Endothelial cell of umbilical vein (primary cell): ENCODE results near the gene TNS4. TPM values are rescaled to one million over a fixed set of nuclear protein-coding genes. Genes with fewer than 3 reads are reported as not detected.

Experiments used
- BruUV-seq: library from RNA; stranded (reverse); fragments of 400-500 nt; replicated peaks from 2 replicates; lab custom pipeline; 2021; lab: Mats Ljungman, UMichigan
- CTCF ChIA-PET: fragments of 300-600, 350-600 bp; sonication (Branson Sonifier 250); formaldehyde crosslinking; loops from one replicate; lab custom pipeline; 2021; ENCODE audit warnings: antibody characterized with exemption, inconsistent platforms; lab: Charles Lee
- POLR2A ChIA-PET: fragments of 300-600, 350-600 bp; sonication (Branson Sonifier 250); formaldehyde crosslinking; loops from one replicate; lab custom pipeline; 2021; ENCODE audit warnings: antibody characterized with exemption, inconsistent platforms; lab: Charles Lee
- DNase-seq: peaks from one replicate; pipeline ENCODE4 v3.0.0-alpha.2; 2011; ENCODE audit warnings: low read depth, low spot score
- FAIRE-seq: peaks from 2 replicates; lab custom pipeline; 2011; peaks lifted over from hg19 to GRCh38; lab: Jason Lieb, UNC
- H2AFZ ChIP-seq: 2 replicates; pipeline ENCODE4 v1.6.0; 2012; ENCODE audit warnings: low read depth, low read length, control low read depth, inconsistent platforms
- H3K27ac ChIP-seq: 2 replicates; pipeline ENCODE4 v1.5.1; 2011; ENCODE audit warnings: low read depth, mild to moderate bottlenecking, control low read depth, low read length, moderate library complexity; ENCODE audit not compliant: insufficient read depth
- H3K27me3 ChIP-seq, 2 experiments: 2 replicates each; pipeline versions ENCODE4 v1.6.0 to v1.6.1; 2011; ENCODE audit warnings: low read length in 2 of 2, mixed read lengths in 1 of 2; ENCODE audit not compliant: control insufficient read depth in 2 of 2, insufficient read depth in 2 of 2
- H3K36me3 ChIP-seq, 2 experiments: 2 replicates in 1 of 2; 3 replicates in 1 of 2; pipeline ENCODE4 v1.5.1; 2011; ENCODE audit warnings: low read length in 2 of 2, mild to moderate bottlenecking in 1 of 2, moderate library complexity in 1 of 2; ENCODE audit not compliant: control insufficient read depth in 2 of 2, insufficient read depth in 2 of 2; ENCODE audit errors: extremely low read depth in 1 of 2
- H3K4me1 ChIP-seq: 3 replicates; pipeline ENCODE4 v1.5.1; 2011; ENCODE audit warnings: mild to moderate bottlenecking, low read length; ENCODE audit not compliant: control insufficient read depth, insufficient read depth; ENCODE audit errors: extremely low read depth
- H3K4me2 ChIP-seq: 2 replicates; pipeline ENCODE4 v1.6.1; 2011; ENCODE audit warnings: low read length, control low read depth, mixed read lengths; ENCODE audit not compliant: insufficient read depth
- H3K4me3 ChIP-seq, 3 experiments: fragments of 200-600 bp in 1 of 3; sonication (generic), shearing (Covaris generic) in 1 of 3; replicated peaks in 1 of 3; 2 replicates each; pipeline ENCODE4 v1.5.1; 2011 to 2016; ENCODE audit warnings: control low read depth in 3 of 3, low read length in 3 of 3, mild to moderate bottlenecking in 2 of 3, inconsistent platforms in 1 of 3, low read depth in 1 of 3, moderate library complexity in 1 of 3; ENCODE audit not compliant: insufficient read depth in 1 of 3
- H3K79me2 ChIP-seq: 2 replicates; pipeline ENCODE4 v1.6.0; 2012; ENCODE audit warnings: low read length, inconsistent platforms; ENCODE audit not compliant: control insufficient read depth, insufficient read depth
- H3K9ac ChIP-seq: replicated peaks from 2 replicates; pipeline ENCODE3; 2011; ENCODE audit warnings: low read length, control low read depth; ENCODE audit not compliant: insufficient read depth; ENCODE audit errors: extremely low read depth
- H3K9me1 ChIP-seq: replicated peaks from 3 replicates; pipeline ENCODE4 v1.6.0; 2011; ENCODE audit warnings: mild to moderate bottlenecking, low read length; ENCODE audit not compliant: control insufficient read depth, insufficient read depth; ENCODE audit errors: extremely low read depth
- H3K9me3 ChIP-seq: replicated peaks from 2 replicates; pipeline ENCODE4 v1.5.1; 2012; ENCODE audit warnings: low read length, inconsistent platforms; ENCODE audit not compliant: control insufficient read depth, insufficient read depth
- H4K20me1 ChIP-seq: replicated peaks from 2 replicates; pipeline ENCODE3; 2011; ENCODE audit warnings: mild to moderate bottlenecking, low read length; ENCODE audit not compliant: control insufficient read depth, insufficient read depth; ENCODE audit errors: extremely low read depth
- EZH2 ChIP-seq: IDR thresholded peaks from 2 replicates; pipeline ENCODE4 v1.6.1; 2012; ENCODE audit warnings: borderline replicate concordance, low read depth, mild to moderate bottlenecking, moderate library complexity, low read length, inconsistent platforms; ENCODE audit not compliant: severe bottlenecking
- FOS ChIP-seq: IDR thresholded peaks from 2 replicates; pipeline ENCODE4 v1.6.1; 2011; ENCODE audit warnings: mild to moderate bottlenecking, low read length, moderate library complexity, borderline replicate concordance; ENCODE audit not compliant: insufficient read depth
- GATA2 ChIP-seq: IDR thresholded peaks from 2 replicates; pipeline ENCODE4 v1.7.0; 2011; ENCODE audit warnings: low read depth, mild to moderate bottlenecking, moderate library complexity, mixed read lengths, low read length; ENCODE audit not compliant: insufficient read length, insufficient read depth
- JUN ChIP-seq: IDR thresholded peaks from 2 replicates; pipeline ENCODE4 v1.6.1; 2011; ENCODE audit warnings: borderline replicate concordance, low read depth; ENCODE audit not compliant: insufficient read length, insufficient read depth
- MYC ChIP-seq: IDR thresholded peaks from one replicate; pipeline ENCODE4 v1.6.1; 2011; ENCODE audit warnings: mild to moderate bottlenecking, low read depth, low read length
- POLR2A ChIP-seq: IDR thresholded peaks from 2 replicates; pipeline ENCODE4 v1.6.1; 2012; ENCODE audit warnings: low read depth, mild to moderate bottlenecking, control low read depth, low read length
- POLR2AphosphoS5 ChIP-seq: IDR thresholded peaks from 2 replicates; pipeline ENCODE4 v1.6.1; 2012; ENCODE audit warnings: low read depth, mild to moderate bottlenecking, control low read depth, low read length, moderate library complexity; ENCODE audit not compliant: insufficient read depth
- dilution Hi-C: fragments of 300-500 bp; cut with MboI; formaldehyde crosslinking; loops from one replicate; pipeline ENCODE4 v1.15.0; 2019; ENCODE audit warnings: low sequenced_read_pairs; ENCODE audit not compliant: extremely low pct_ligation_motif_present
- intact Hi-C: fragments of 100-400 bp; cut with micrococcal nuclease; formaldehyde crosslinking; loops from one replicate; pipeline ENCODE4 v1.10.0; 2022
- polyA plus RNA-seq, 4 experiments: library from polyadenylated mRNA; depleted of rRNA in 3 of 4; stranded (reverse) in 3 of 4; unstranded in 1 of 4; fragments of >200 nt; gene quantifications; 2 replicates each; pipeline versions ENCODE4 v1.2.1 to v1.2.3, GENCODE V29; 2011 to 2012; ENCODE audit warnings: missing spikeins in 1 of 4
- total RNA-seq: library from RNA; stranded (reverse); gene quantifications from 2 replicates; pipeline ENCODE4 v1.2.3, GENCODE V29; 2021
- TF ChIP-seq, protein P1 (sequence below), 2 donors: IDR thresholded peaks; 1 replicate in 1 of 2; 2 replicates in 1 of 2; pipeline ENCODE4 v1.5.1; 2011; ENCODE audit warnings: low read length in 2 of 2, mild to moderate bottlenecking in 2 of 2, moderate library complexity in 2 of 2, control low read depth in 1 of 2, inconsistent platforms in 1 of 2, low read depth in 1 of 2; ENCODE audit not compliant: insufficient read depth in 1 of 2; ENCODE audit errors: extremely low read depth in 1 of 2
- TF ChIP-seq, protein P2 (sequence below): IDR thresholded peaks from 2 replicates; pipeline ENCODE4 v1.6.1; 2011; ENCODE audit not compliant: insufficient read depth, insufficient read length

Gene TNS4
- total and polyA plus RNA-seq, 2 donors (not counting 3 experiments of a cell fraction or from before 2014, with no cell fraction given), result not detected

DNA sequence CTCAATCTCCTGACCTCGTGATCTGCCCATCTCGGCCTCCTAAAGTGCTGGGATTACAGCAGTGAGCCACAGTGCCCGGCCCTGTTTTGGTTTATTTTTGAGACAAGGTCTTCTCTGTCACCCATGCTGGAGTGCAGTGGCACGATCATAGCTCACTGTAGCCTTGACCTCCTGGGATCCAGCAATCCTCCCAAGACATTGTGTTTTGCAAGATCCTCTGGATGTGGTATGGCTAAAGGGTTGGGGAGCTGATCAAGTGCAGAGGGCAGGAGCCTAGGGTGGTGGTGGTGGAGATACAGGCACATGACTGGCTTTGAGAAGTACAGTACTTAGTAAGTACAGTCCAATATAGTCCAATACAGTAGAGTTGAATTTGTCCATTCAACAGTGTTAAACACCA lies 16.6 kb upstream of the TNS4 start:
- Histone ChIP-seq H3K9me1 (no peaks in the 10 kb centered on the region), H3K4me3 (no peak overlapping the region), H3K36me3 (no peaks in the 10 kb centered on the region), H3K79me2 (no peaks in the 10 kb centered on the region), H3K4me1 (peaks cover 7% of the 10 kb centered on the region), H3K4me2 (no peak overlapping the region), H3K9ac (no peak overlapping the region), H2AFZ (no peak overlapping the region), H4K20me1 (no peaks in the 10 kb centered on the region), H3K9me3 (no peaks in the 10 kb centered on the region), H3K27ac (no peak overlapping the region), H3K27me3 (peaks cover 0 to 18% of the 10 kb centered on the region in 2 experiments)
- BruUV-seq, result no TSS peak
- DNase-seq (no peak), FAIRE-seq (peak; percentile 4)
- dilution Hi-C loops, result no loop called here
- CTCF ChIA-PET, result interaction anchor here (0.8 to 2.4 kb wide), 2 partner anchors 15 to 42 kb away, joined by 3 to 19 read pairs; no protein-coding TSS in a partner anchor
- intact Hi-C loops, result no loop called here
- POLR2A ChIA-PET, result no interaction called here
- TF ChIP-seq EZH2 (no peak), FOS (no peak), JUN (no peak), MYC (no peak), POLR2AphosphoS5 (no peak), GATA2 (no peak), POLR2A (no peak)
- TF ChIP-seq, protein P1, sequence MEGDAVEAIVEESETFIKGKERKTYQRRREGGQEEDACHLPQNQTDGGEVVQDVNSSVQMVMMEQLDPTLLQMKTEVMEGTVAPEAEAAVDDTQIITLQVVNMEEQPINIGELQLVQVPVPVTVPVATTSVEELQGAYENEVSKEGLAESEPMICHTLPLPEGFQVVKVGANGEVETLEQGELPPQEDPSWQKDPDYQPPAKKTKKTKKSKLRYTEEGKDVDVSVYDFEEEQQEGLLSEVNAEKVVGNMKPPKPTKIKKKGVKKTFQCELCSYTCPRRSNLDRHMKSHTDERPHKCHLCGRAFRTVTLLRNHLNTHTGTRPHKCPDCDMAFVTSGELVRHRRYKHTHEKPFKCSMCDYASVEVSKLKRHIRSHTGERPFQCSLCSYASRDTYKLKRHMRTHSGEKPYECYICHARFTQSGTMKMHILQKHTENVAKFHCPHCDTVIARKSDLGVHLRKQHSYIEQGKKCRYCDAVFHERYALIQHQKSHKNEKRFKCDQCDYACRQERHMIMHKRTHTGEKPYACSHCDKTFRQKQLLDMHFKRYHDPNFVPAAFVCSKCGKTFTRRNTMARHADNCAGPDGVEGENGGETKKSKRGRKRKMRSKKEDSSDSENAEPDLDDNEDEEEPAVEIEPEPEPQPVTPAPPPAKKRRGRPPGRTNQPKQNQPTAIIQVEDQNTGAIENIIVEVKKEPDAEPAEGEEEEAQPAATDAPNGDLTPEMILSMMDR (IDR thresholded peaks at IDR 0.05; ENCODE audit: extremely low read depth in 1 of 2, insufficient read depth in 1 of 2, low read depth in 1 of 2, low read length in 2 of 2), result no peak
- TF ChIP-seq, protein P2, sequence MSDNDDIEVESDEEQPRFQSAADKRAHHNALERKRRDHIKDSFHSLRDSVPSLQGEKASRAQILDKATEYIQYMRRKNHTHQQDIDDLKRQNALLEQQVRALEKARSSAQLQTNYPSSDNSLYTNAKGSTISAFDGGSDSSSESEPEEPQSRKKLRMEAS, result no peak
